Small intestine (tissue), 7 donors: Measurements from ENCODE around the gene ACADS. TPM values are rescaled to one million over a fixed set of nuclear protein-coding genes. Genes with fewer than 3 reads are reported as not detected.
"Not testable (repeated sequence)": the region's sequence is repeated elsewhere in the genome, so short reads cannot be mapped to it uniquely, and the experiment has no call there.

Experiments
- DNase-seq, 2 donors: peaks; one replicate each; pipeline versions ENCODE4 v3.0.0 to v3.0.0-alpha.2; 2013
- FAIRE-seq: peaks from 2 replicates; lab custom pipeline; 2012; peaks lifted over from hg19 to GRCh38; lab: Jason Lieb, UNC
- H3K27ac ChIP-seq, 3 donors: one replicate each; pipeline ENCODE4 v1.5.1; 2013; ENCODE audit warnings: low read length in 2 of 3, mild to moderate bottlenecking in 2 of 3, control low read depth in 1 of 3, inconsistent platforms in 1 of 3, low read depth in 1 of 3, moderate library complexity in 1 of 3
- H3K27me3 ChIP-seq, 3 donors: one replicate each; pipeline ENCODE4 v1.6.1; 2013; ENCODE audit warnings: low read length in 3 of 3, inconsistent platforms in 1 of 3; ENCODE audit not compliant: control insufficient read depth in 3 of 3, insufficient read depth in 3 of 3
- H3K36me3 ChIP-seq, 3 donors: one replicate each; pipeline ENCODE4 v1.6.1; 2013; ENCODE audit warnings: low read length in 3 of 3, inconsistent platforms in 1 of 3, low read depth in 1 of 3, mild to moderate bottlenecking in 1 of 3, moderate library complexity in 1 of 3; ENCODE audit not compliant: control insufficient read depth in 3 of 3, insufficient read depth in 2 of 3
- H3K4me1 ChIP-seq, 3 donors: one replicate each; pipeline ENCODE4 v1.6.1; 2013; ENCODE audit warnings: low read length in 2 of 3, inconsistent platforms in 1 of 3, low read depth in 1 of 3, mild to moderate bottlenecking in 1 of 3, moderate library complexity in 1 of 3; ENCODE audit not compliant: control insufficient read depth in 3 of 3, insufficient read depth in 2 of 3
- H3K4me3 ChIP-seq, 3 donors: one replicate each; pipeline ENCODE4 v1.5.1; 2013; ENCODE audit warnings: low read length in 3 of 3, control low read depth in 1 of 3, inconsistent platforms in 1 of 3, low read depth in 1 of 3, mild to moderate bottlenecking in 1 of 3, moderate library complexity in 1 of 3
- H3K9me3 ChIP-seq, 2 donors: one replicate each; pipeline ENCODE4 v1.6.1; 2013; ENCODE audit warnings: low read depth in 1 of 2, low read length in 1 of 2; ENCODE audit not compliant: control insufficient read depth in 2 of 2, insufficient read depth in 1 of 2
- WGBS, 3 donors: extraction: QIAGEN DNeasy Blood & Tissue Kit; methylation state at CpG; one replicate each; pipeline ENCODE4 v1.1.7; 2013; 5-methylcytosine and 5-hydroxymethylcytosine counted together
- polyA plus RNA-seq, 4 donors: library from polyadenylated mRNA; stranded (reverse) in 3 of 4; unstranded in 1 of 4; fragments of 200-250 nt in 3 of 4; fragments of 120-200 nt in 1 of 4; gene quantifications; one replicate each; pipeline versions ENCODE4 v1.2.1 to v1.2.3, GENCODE V29; 2013
- donor health status: healthy with polysubstance abuse.
- donor health status: control.
- donor health status: control.
- donor health status: Bipolar disorder and iron deficiency.
- donor health status: healthy.

Gene ACADS
- polyA plus RNA-seq, 4 donors: 65.3 to 359 (median 185) TPM

- DNase-seq: no peak
- no peak overlapping the region for H3K4me3 ChIP-seq
- 97 to 100% (median 98%) methylated on average over 2 of the region's 2 CpGs for WGBS, 3 donors
- H3K4me1 ChIP-seq: peaks cover 8 to 51% (median 12%) of the 10 kb centered on the region in 3 donors
- H3K27ac ChIP-seq: no peak overlapping the region
- no peaks in the 10 kb centered on the region for H3K27me3 ChIP-seq
- no peaks in the 10 kb centered on the region for H3K9me3 ChIP-seq
- H3K36me3 ChIP-seq: peaks cover 6 to 62% (median 17%) of the 10 kb centered on the region in 3 donors
- FAIRE-seq: no peak
These were observed 2.8 kb upstream of the ACADS start for GRCh38 chr12:120722784-120723183.

GRCh38 chr12:120724720-120725119 lies 906 bp upstream of the ACADS start:
- H3K27ac ChIP-seq: no peak overlapping the region
- peaks cover 13 to 66% (median 14%) of the 10 kb centered on the region in 3 donors for H3K36me3 ChIP-seq
- peaks cover 5 to 34% (median 9%) of the 10 kb centered on the region in 3 donors for H3K4me1 ChIP-seq
- H3K9me3 ChIP-seq: no peaks in the 10 kb centered on the region
- H3K27me3 ChIP-seq: no peaks in the 10 kb centered on the region
- WGBS, 3 donors: 66 to 70% (median 66%) methylated on average over 5 of the region's 5 CpGs
- DNase-seq (no peak), FAIRE-seq (no peak)
- H3K4me3 ChIP-seq: no peak overlapping the region

GRCh38 chr12:120725151-120725658 lies 421 bp upstream of the ACADS start:
- no peak for DNase-seq
- 12 to 25% (median 24%) methylated on average over 14 of the region's 14 CpGs for WGBS, 3 donors
- peak overlapping the region in 1 of 3 donors; percentile 81 for H3K4me3 ChIP-seq
- H3K27ac ChIP-seq: peak overlapping the region in 2 of 3 donors; percentile 40 to 45
- H3K27me3 ChIP-seq: no peaks in the 10 kb centered on the region
- peaks cover under 1 to 29% (median 7%) of the 10 kb centered on the region in 3 donors for H3K4me1 ChIP-seq
- peaks cover 11 to 66% (median 14%) of the 10 kb centered on the region in 3 donors for H3K36me3 ChIP-seq
- no peak for FAIRE-seq
- no peaks in the 10 kb centered on the region for H3K9me3 ChIP-seq

- peaks cover 11 to 66% (median 11%) of the 10 kb centered on the region in 3 donors for H3K36me3 ChIP-seq
- H3K27me3 ChIP-seq: no peaks in the 10 kb centered on the region
- 27 to 66% (median 48%) methylated on average over 9 of the region's 9 CpGs for WGBS, 3 donors
- FAIRE-seq: no peak
- H3K9me3 ChIP-seq: peaks cover 0 to 2% of the 10 kb centered on the region in 2 donors
- H3K27ac ChIP-seq: peak overlapping the region; percentile 75 to 86 (median 85)
- H3K4me3 ChIP-seq: peak overlapping the region; percentile 73 to 81 (median 76)
- H3K4me1 ChIP-seq: peaks cover 0 to 17% (median 4%) of the 10 kb centered on the region in 3 donors
- no peak for DNase-seq
These were observed 826 bp downstream of the ACADS start for GRCh38 chr12:120726510-120726793.

- H3K27ac ChIP-seq: peak overlapping the region in 1 of 3 donors; percentile 86
- H3K4me1 ChIP-seq: peaks cover 0 to 15% (median 4%) of the 10 kb centered on the region in 3 donors
- H3K36me3 ChIP-seq: peaks cover 11 to 61% (median 11%) of the 10 kb centered on the region in 3 donors
- DNase-seq (peak in 1 of 2 donors; percentile 36), FAIRE-seq (no peak)
- H3K9me3 ChIP-seq: peaks cover 0 to 2% of the 10 kb centered on the region in 2 donors
- H3K27me3 ChIP-seq: no peaks in the 10 kb centered on the region
- peak overlapping the region in 2 of 3 donors; percentile 76 to 81 for H3K4me3 ChIP-seq
- 11 to 72% (median 37%) methylated on average over 9 of the region's 9 CpGs for whole genome bisulfite sequencing, 3 donors
These were observed 1.3 kb downstream of the ACADS start for GRCh38 chr12:120726961-120727360.

GRCh38 chr12:120732198-120732597 lies 6.6 kb downstream of the ACADS start:
- H3K27me3 ChIP-seq, H3K4me1 ChIP-seq, H3K27ac ChIP-seq, FAIRE-seq, DNase-seq, H3K9me3 ChIP-seq, H3K4me3 ChIP-seq: not testable (repeated sequence)
- H3K36me3 ChIP-seq: peaks cover 6 to 66% (median 18%) of the 10 kb centered on the region in 3 donors
- WGBS, 3 donors: 97 to 98% (median 97%) methylated on average over 22 to 35 of the region's 35 CpGs

- Histone ChIP-seq H3K27me3 (no peaks in the 10 kb centered on the region), H3K4me3 (no peak overlapping the region), H3K4me1 (no peaks in the 10 kb centered on the region), H3K9me3 (peaks cover 0 to 2% of the 10 kb centered on the region in 2 donors), H3K27ac (no peak overlapping the region), H3K36me3 (peaks cover 5 to 70% (median 21%) of the 10 kb centered on the region in 3 donors)
- no peak for DNase-seq
- 89 to 93% (median 91%) methylated on average over 3 of the region's 3 CpGs for WGBS, 3 donors
- FAIRE-seq: no peak
These were observed 7.9 kb downstream of the ACADS start for GRCh38 chr12:120733574-120733973.

GRCh38 chr12:120734210-120734609 lies 8.6 kb downstream of the ACADS start:
- WGBS, 3 donors: 91 to 95% (median 93%) methylated on average over 10 of the region's 10 CpGs
- no peak for DNase-seq
- FAIRE-seq: no peak

More at GRCh38 chr12:120734210-120734609, 8.6 kb downstream of the ACADS start:
- Histone ChIP-seq H3K36me3 (peaks cover 7 to 71% (median 24%) of the 10 kb centered on the region in 3 donors), H3K27ac (no peak overlapping the region), H3K27me3 (no peaks in the 10 kb centered on the region), H3K4me1 (no peaks in the 10 kb centered on the region), H3K9me3 (peaks cover 0 to 2% of the 10 kb centered on the region in 2 donors), H3K4me3 (no peak overlapping the region)
